Heart left ventricle (tissue), 16 donors: Measurements from ENCODE around the gene FFAR4. TPM values are rescaled to one million over a fixed set of nuclear protein-coding genes. Genes with fewer than 3 reads are reported as not detected.

Source experiments
- ATAC-seq, 4 donors: fragments of 200-7000 bp; cut with Tn5 transposase; one replicate each; pipeline ENCODE4 v1.9.1; 2020 to 2022; ENCODE audit warnings: moderate library complexity in 4 of 4, mild to moderate bottlenecking in 3 of 4, moderate number of reproducible peaks in 1 of 4
- DNase-seq, 5 donors: peaks; one replicate each; pipeline ENCODE4 v3.0.0-alpha.2; 2020
- H3K27ac ChIP-seq, 12 donors: fragments of 200-600 bp; sonication (generic) in 4 of 12; one replicate each; pipeline versions ENCODE4 v1.5.0 to v1.8.0; 2016 to 2022; ENCODE audit warnings: mild to moderate bottlenecking in 2 of 12
- H3K27me3 ChIP-seq, 9 donors: fragments of 200-600 bp; sonication (generic) in 2 of 9; one replicate each; pipeline versions ENCODE4 v1.5.1 to v1.8.0; 2016 to 2022; ENCODE audit warnings: mild to moderate bottlenecking in 3 of 9
- H3K36me3 ChIP-seq, 9 donors: fragments of 200-600 bp; sonication (generic) in 2 of 9; one replicate each; pipeline versions ENCODE4 v1.5.0 to v1.8.0; 2018 to 2022; ENCODE audit warnings: mild to moderate bottlenecking in 2 of 9
- H3K4me1 ChIP-seq, 12 donors: fragments of 200-600 bp; sonication (generic) in 4 of 12; one replicate each; pipeline versions ENCODE4 v1.5.0 to v1.8.0; 2016 to 2022; ENCODE audit warnings: mild to moderate bottlenecking in 3 of 12
- H3K4me3 ChIP-seq, 12 donors: fragments of 200-600 bp; sonication (generic) in 4 of 12; one replicate each; pipeline versions ENCODE4 v1.5.0 to v1.8.0; 2017 to 2022; ENCODE audit warnings: mild to moderate bottlenecking in 9 of 12, moderate library complexity in 4 of 12
- H3K9me3 ChIP-seq, 12 donors: fragments of 200-600 bp; sonication (generic) in 4 of 12; one replicate each; pipeline versions ENCODE4 v1.5.0 to v1.8.0; 2016 to 2022; ENCODE audit warnings: mild to moderate bottlenecking in 1 of 12
- CTCF ChIP-seq, 12 donors: fragments of 200-600 bp; sonication (generic) in 4 of 12; IDR thresholded peaks; one replicate each; pipeline versions ENCODE4 v1.5.0 to v1.8.0; 2018 to 2022; ENCODE audit warnings: antibody characterized with exemption in 12 of 12, mild to moderate bottlenecking in 5 of 12
- POLR2A ChIP-seq, 2 donors: fragments of 450-650 bp; IDR thresholded peaks; one replicate each; pipeline ENCODE4 v1.6.1; 2017; ENCODE audit warnings: antibody characterized with exemption in 2 of 2, mild to moderate bottlenecking in 2 of 2, moderate library complexity in 2 of 2
- WGBS, 4 donors: extraction: QIAGEN DNeasy Blood & Tissue Kit in 2 of 4; methylation state at CpG; one replicate each; pipeline versions ENCODE4 v1.1.5 to v1.1.7; 2013 to 2018; 5-methylcytosine and 5-hydroxymethylcytosine counted together
- intact Hi-C, 10 donors: fragments of 100-400 bp; cut with DNase I; formaldehyde crosslinking; loops; one replicate each; pipeline versions ENCODE4 v1.11.1 to v1.14.2; 2022
- polyA plus RNA-seq, 2 donors: library from polyadenylated mRNA; stranded (reverse); fragments of 200-250 nt; gene quantifications; one replicate each; pipeline ENCODE4 v1.2.3, GENCODE V29; 2013
- total RNA-seq, 9 donors: library from RNA; depleted of rRNA in 2 of 9; stranded (reverse); fragments of >200 nt in 2 of 9; fragmentation: NEBNext Ultra II Directional in 3 of 9; extraction: Animal tissue kit (Norgen Biotek cat#: 25700) in 3 of 9; gene quantifications; one replicate each; pipeline versions ENCODE4 v1.1.0 to v1.2.4, GENCODE V29; 2016 to 2023
- donor health status: ischemic (EF 13 %, LVEDD 7.1; RV severe dilation, severe dysfunction).
- donor health status: healthy with polysubstance abuse.
- donor health status: DM: no; HTN: yes; CAD: no.
- donor health status: DM: no; HTN: no; CAD: no.
- donor health status: ischemic (EF 25% LVEDD 6.9; RV normal size, moderate dysfunction).
- donor health status: ischemic (EF 25% LVEDD 5.7; RV mildly dilated, moderate dysfunction).
- donor health status: healthy.
- donor health status: DM: yes; HTN: yes; CAD: no.
- donor health status: ischemic (EF 35%, LVEDD 5.7; RV mildly dilated, moderate dysfunction).
- donor health status: nonischemic (EF 11% LVEDD 7.7; RV severe dilation, severe dysfunction).
- donor health status: DM: yes; HTN: yes; CAD: no.
- donor health status: PGD.
- donor health status: ischemic (EF 29% LVEDD 5.4; RV normal size, mild dysfunction).
- donor health status: nonischemic (EF 23%, LVEDD 6.1; RV moderate dilation, normal function).

The FFAR4 gene
- total and polyA plus RNA-seq, 11 donors = 0.06 to 1.7 (median 0.11) TPM; not detected in 4

DNA sequence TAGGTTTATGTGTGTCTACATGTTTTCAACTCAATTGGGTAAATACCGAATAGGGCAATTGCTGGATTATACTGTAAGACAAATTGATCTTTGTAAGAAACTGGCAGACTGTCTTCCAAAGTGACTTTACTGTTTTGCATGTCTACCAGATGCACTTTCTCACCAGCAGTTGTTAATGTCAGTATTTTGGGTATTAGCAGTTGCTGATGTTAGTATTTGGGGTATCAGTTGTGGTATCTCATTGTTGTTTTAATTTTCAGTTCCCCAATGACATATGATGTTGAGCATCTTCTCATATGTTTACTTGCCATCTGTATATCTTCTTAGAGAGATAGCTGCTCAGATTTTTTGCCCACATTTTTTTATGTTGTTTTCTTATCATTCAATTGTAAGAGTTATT is 56.5 kb downstream of the FFAR4 start:
- 93 to 97% (median 94%) methylated on average over 1 of the region's 1 CpG for WGBS, 4 donors
- ATAC-seq = no peak
- Histone ChIP-seq H3K4me3 (no peak overlapping the region), H3K36me3 (no peaks in the 10 kb centered on the region), H3K9me3 (no peaks in the 10 kb centered on the region), H3K27me3 (peaks cover 0 to 4% (median 0%) of the 10 kb centered on the region in 9 donors), H3K27ac (no peak overlapping the region), H3K4me1 (no peaks in the 10 kb centered on the region)
- TF ChIP-seq CTCF (IDR thresholded peaks at IDR 0.05) = no peak
- no peak for TF ChIP-seq POLR2A (IDR thresholded peaks at IDR 0.05)
- intact Hi-C loops = no loop called here
- no peak for DNase-seq

GRCh38 chr10:93628858-93629257 is 62.4 kb downstream of the FFAR4 start:
- Histone ChIP-seq H3K27me3 (peaks cover 0 to 4% (median 0%) of the 10 kb centered on the region in 9 donors), H3K36me3 (no peaks in the 10 kb centered on the region), H3K27ac (no peak overlapping the region), H3K9me3 (no peaks in the 10 kb centered on the region), H3K4me3 (no peak overlapping the region), H3K4me1 (no peaks in the 10 kb centered on the region)
- 77 to 88% (median 79%) methylated on average over 4 of the region's 4 CpGs for WGBS, 4 donors
- DNase-seq (no peak), ATAC-seq (no peak)
- intact Hi-C loops = no loop called here
- no peak for TF ChIP-seq CTCF (IDR thresholded peaks at IDR 0.05)
- TF ChIP-seq POLR2A (IDR thresholded peaks at IDR 0.05) = no peak

- ATAC-seq (no peak), DNase-seq (no peak)
- 47 to 60% (median 55%) methylated on average over 7 of the region's 7 CpGs for WGBS, 4 donors
- H3K36me3 ChIP-seq = no peaks in the 10 kb centered on the region
- no peak overlapping the region for H3K4me3 ChIP-seq
- no peak for TF ChIP-seq POLR2A (IDR thresholded peaks at IDR 0.05)
- TF ChIP-seq CTCF (IDR thresholded peaks at IDR 0.05) = no peak
- peaks cover 0 to 4% (median 0%) of the 10 kb centered on the region in 9 donors for H3K27me3 ChIP-seq
- no peak overlapping the region for H3K27ac ChIP-seq
- no peaks in the 10 kb centered on the region for H3K9me3 ChIP-seq
- no peaks in the 10 kb centered on the region for H3K4me1 ChIP-seq
- intact Hi-C loops = no loop called here
Observed at GRCh38 chr10:93629647-93630305, 63.3 kb downstream of the FFAR4 start.

GRCh38 chr10:93630625-93631557 is 64.4 kb downstream of the FFAR4 start:
- Histone ChIP-seq H3K27ac (no peak overlapping the region), H3K9me3 (no peaks in the 10 kb centered on the region), H3K36me3 (no peaks in the 10 kb centered on the region), H3K4me3 (no peak overlapping the region), H3K4me1 (no peaks in the 10 kb centered on the region), H3K27me3 (peaks cover 0 to under 1% (median 0%) of the 10 kb centered on the region in 9 donors)
- ATAC-seq (no peak), DNase-seq (no peak)
- TF ChIP-seq CTCF (IDR thresholded peaks at IDR 0.05) = no peak
- TF ChIP-seq POLR2A (IDR thresholded peaks at IDR 0.05) = no peak
- intact Hi-C loops = no loop called here
- WGBS, 4 donors = 75 to 85% (median 77%) methylated on average over 13 to 15 of the region's 15 CpGs
